Common myeloid progenitor, CD34-positive (primary cell): ENCODE results near the gene TFB1M.

Experiments used
- CTCF ChIA-PET: fragments of 350-600 bp; sonication (Branson Sonifier 250); formaldehyde crosslinking; loops from one replicate; lab custom pipeline; 2021; ENCODE audit warnings: antibody characterized with exemption; lab: Charles Lee
- POLR2A ChIA-PET: fragments of 350-600 bp; sonication (Branson Sonifier 250); formaldehyde crosslinking; loops from one replicate; lab custom pipeline; 2021; ENCODE audit warnings: antibody characterized with exemption; lab: Charles Lee
- DNase-seq, 3 donors: peaks; one replicate each; pipeline versions ENCODE4 v3.0.0 to v3.0.0-alpha.2; 2013
- H3K27ac ChIP-seq, 2 experiments: 1 replicate in 1 of 2; 2 replicates in 1 of 2; pipeline ENCODE4 v1.7.0; 2013; ENCODE audit warnings: inconsistent platforms in 2 of 2, low read length in 2 of 2, mild to moderate bottlenecking in 2 of 2, low read depth in 1 of 2, moderate library complexity in 1 of 2; ENCODE audit not compliant: severe bottlenecking in 2 of 2, insufficient read depth in 1 of 2, poor library complexity in 1 of 2
- H3K27me3 ChIP-seq, 5 experiments: replicated peaks in 2 of 5; 1 replicate in 3 of 5; 2 replicates in 2 of 5; pipeline versions ENCODE4 v1.6.1 to v1.7.0; 2013; ENCODE audit warnings: low read length in 4 of 5, mild to moderate bottlenecking in 2 of 5, moderate library complexity in 2 of 5, inconsistent platforms in 1 of 5; ENCODE audit not compliant: insufficient read depth in 5 of 5, control insufficient read depth in 4 of 5
- H3K36me3 ChIP-seq, 4 experiments: 1 replicate in 2 of 4; 2 replicates in 2 of 4; pipeline versions ENCODE4 v1.6.1 to v1.7.0; 2013; ENCODE audit warnings: low read length in 3 of 4, control low read depth in 1 of 4, mild to moderate bottlenecking in 1 of 4; ENCODE audit not compliant: control insufficient read depth in 4 of 4, insufficient read depth in 4 of 4
- H3K4me1 ChIP-seq, 4 experiments: 1 replicate in 3 of 4; 2 replicates in 1 of 4; pipeline versions ENCODE4 v1.6.1 to v1.7.1; 2013; ENCODE audit warnings: low read length in 3 of 4, mild to moderate bottlenecking in 3 of 4, control low read depth in 1 of 4, inconsistent platforms in 1 of 4, moderate library complexity in 1 of 4; ENCODE audit not compliant: control insufficient read depth in 4 of 4, insufficient read depth in 4 of 4; ENCODE audit errors: control extremely low read depth in 1 of 4
- H3K4me3 ChIP-seq, 7 experiments: 1 replicate in 4 of 7; 2 replicates in 3 of 7; pipeline versions ENCODE4 v1.5.1 to v1.7.0; 2013; ENCODE audit warnings: mild to moderate bottlenecking in 7 of 7, low read length in 6 of 7, moderate library complexity in 6 of 7, inconsistent platforms in 2 of 7, low read depth in 2 of 7, control low read depth in 1 of 7; ENCODE audit not compliant: insufficient read depth in 4 of 7, control insufficient read depth in 1 of 7; ENCODE audit errors: extremely low read depth in 1 of 7
- H3K9me3 ChIP-seq, 5 experiments: 1 replicate in 4 of 5; 2 replicates in 1 of 5; pipeline versions ENCODE4 v1.6.1 to v1.7.1; 2013; ENCODE audit warnings: low read length in 4 of 5, mild to moderate bottlenecking in 2 of 5, inconsistent platforms in 1 of 5, low read depth in 1 of 5, moderate library complexity in 1 of 5; ENCODE audit not compliant: control insufficient read depth in 4 of 5, insufficient read depth in 2 of 5; ENCODE audit errors: control extremely low read depth in 1 of 5
- WGBS: methylation state at CpG from one replicate; pipeline ENCODE4 v1.1.5; 2013; ENCODE audit not compliant: insufficient coverage; 5-methylcytosine and 5-hydroxymethylcytosine counted together

TFB1M gene

GRCh38 chr6:155262655-155263054 is 51.6 kb downstream of the TFB1M start:
- Histone ChIP-seq H3K4me3 (no peak overlapping the region), H3K4me1 (no peaks in the 10 kb centered on the region), H3K9me3 (no peaks in the 10 kb centered on the region), H3K36me3 (peaks cover 5 to 56% (median 43%) of the 10 kb centered on the region in 4 experiments), H3K27me3 (no peaks in the 10 kb centered on the region), H3K27ac (no peak overlapping the region)
- CTCF ChIA-PET, result interaction anchor here (1.6 kb wide), 1 partner anchor 14 kb away, joined by 4 read pairs; no protein-coding TSS in a partner anchor
- 100% methylated on average over 1 of the region's 4 CpGs for WGBS
- DNase-seq, result no peak
- POLR2A ChIA-PET, result no interaction called here

GRCh38 chr6:155261111-155261900 is 53.0 kb downstream of the TFB1M start:
- 100% methylated on average over 5 of the region's 11 CpGs for WGBS
- POLR2A ChIA-PET, result no interaction called here
- no peaks in the 10 kb centered on the region for H3K4me1 ChIP-seq
- H3K9me3 ChIP-seq, result no peaks in the 10 kb centered on the region
- H3K27ac ChIP-seq, result no peak overlapping the region
- DNase-seq, result no peak
- CTCF ChIA-PET, result interaction anchor here (1.6 kb wide), 1 partner anchor 13 kb away, joined by 4 read pairs; no protein-coding TSS in a partner anchor
- H3K4me3 ChIP-seq, result no peak overlapping the region
- H3K36me3 ChIP-seq, result peaks cover 12 to 64% (median 54%) of the 10 kb centered on the region in 4 experiments
- H3K27me3 ChIP-seq, result no peaks in the 10 kb centered on the region

DNA sequence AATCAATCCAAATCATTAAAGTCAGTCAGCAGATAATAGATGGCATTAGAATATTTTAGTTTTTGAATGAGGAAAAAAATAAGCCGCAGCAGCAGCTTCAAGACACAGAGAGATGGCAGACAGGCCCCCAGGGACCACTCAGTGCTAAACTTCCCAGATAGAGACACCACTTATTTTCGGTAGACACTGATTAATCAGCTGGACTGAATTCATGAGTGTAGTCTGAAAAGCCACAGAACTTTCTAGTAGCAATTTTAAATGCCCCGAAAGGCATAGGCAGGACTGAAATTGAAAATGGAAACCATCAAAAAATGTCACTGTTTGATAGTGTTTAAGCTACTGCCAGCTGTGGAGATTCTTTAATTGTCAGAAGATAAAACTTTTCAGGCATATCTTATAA is 53.6 kb downstream of the TFB1M start:
- peaks cover 13 to 69% (median 56%) of the 10 kb centered on the region in 4 experiments for H3K36me3 ChIP-seq

DNA sequence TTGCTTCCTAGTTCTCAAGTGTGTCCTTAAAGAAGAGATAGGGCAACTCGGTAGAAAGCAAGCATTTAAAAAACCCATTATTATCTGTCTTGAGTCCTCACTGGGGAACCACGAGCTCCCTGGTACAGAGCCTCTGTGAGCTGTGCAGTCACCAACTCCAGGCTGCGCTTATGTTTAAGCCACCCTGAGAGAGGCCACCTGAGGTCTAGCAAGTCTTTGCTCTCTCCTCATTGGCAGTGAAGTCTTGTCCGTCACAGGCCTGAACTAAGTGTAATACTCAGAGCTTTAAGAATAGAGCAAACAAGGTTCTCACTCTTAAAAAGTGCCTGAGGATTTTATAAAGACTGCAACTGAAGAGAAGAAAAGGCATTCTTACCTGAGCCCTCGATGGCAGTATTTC is 54.4 kb downstream of the TFB1M start:
- Histone ChIP-seq H3K27me3 (no peaks in the 10 kb centered on the region), H3K27ac (no peak overlapping the region), H3K4me3 (no peak overlapping the region), H3K9me3 (no peaks in the 10 kb centered on the region), H3K36me3 (peaks cover 17 to 74% (median 57%) of the 10 kb centered on the region in 4 experiments), H3K4me1 (no peaks in the 10 kb centered on the region)
- WGBS, result 98% methylated on average over 5 of the region's 5 CpGs
- POLR2A ChIA-PET, result no interaction called here
- CTCF ChIA-PET, result interaction anchor here (1.2 kb wide), 1 partner anchor 335 kb away, joined by 3 read pairs; no protein-coding TSS in a partner anchor
- DNase-seq, result no peak

More for the DNA sequence above, 53.6 kb downstream of the TFB1M start:
- CTCF ChIA-PET, result no interaction called here
- Histone ChIP-seq H3K4me3 (no peak overlapping the region), H3K27ac (no peak overlapping the region), H3K4me1 (no peaks in the 10 kb centered on the region), H3K27me3 (no peaks in the 10 kb centered on the region), H3K9me3 (no peaks in the 10 kb centered on the region)
- no peak for DNase-seq
- POLR2A ChIA-PET, result no interaction called here
- 67% methylated on average over 3 of the region's 3 CpGs for WGBS

GRCh38 chr6:155259204-155259603 is 55.1 kb downstream of the TFB1M start:
- no peak overlapping the region for H3K27ac ChIP-seq
- POLR2A ChIA-PET, result interaction anchor here (0.6 kb wide), 1 partner anchor 13 kb away, joined by 4 read pairs; no protein-coding TSS in a partner anchor
- H3K27me3 ChIP-seq, result no peaks in the 10 kb centered on the region
- H3K4me1 ChIP-seq, result no peaks in the 10 kb centered on the region
- no peaks in the 10 kb centered on the region for H3K9me3 ChIP-seq
- no peak overlapping the region for H3K4me3 ChIP-seq
- H3K36me3 ChIP-seq, result peaks cover 23 to 74% (median 61%) of the 10 kb centered on the region in 4 experiments
- no peak for DNase-seq
- 100% methylated on average over 1 of the region's 3 CpGs for WGBS
- CTCF ChIA-PET, result interaction anchor here (1.2 to 1.9 kb wide), 2 partner anchors 331 to 335 kb away, joined by 3 to 6 read pairs; no protein-coding TSS in a partner anchor

GRCh38 chr6:155257796-155258195 is 56.5 kb downstream of the TFB1M start:
- no peaks in the 10 kb centered on the region for H3K4me1 ChIP-seq
- H3K4me3 ChIP-seq, result no peak overlapping the region
- ChIA-PET POLR2A (no interaction called here), CTCF (interaction anchor here (1.0 to 1.9 kb wide), 4 partner anchors 10 to 329 kb away, joined by 3 to 6 read pairs (median 5); no protein-coding TSS in a partner anchor)
- no peaks in the 10 kb centered on the region for H3K27me3 ChIP-seq
- H3K27ac ChIP-seq, result no peak overlapping the region
- WGBS, result 100% methylated on average over 7 of the region's 9 CpGs
- no peak for DNase-seq
- H3K9me3 ChIP-seq, result no peaks in the 10 kb centered on the region
- H3K36me3 ChIP-seq, result peaks cover 26 to 83% (median 65%) of the 10 kb centered on the region in 4 experiments
